H1 (cell line): ENCODE data around the gene SIK3. TPM values are rescaled to one million over a fixed set of nuclear protein-coding genes. Genes with fewer than 3 reads are reported as not detected.

Source experiments
- CTCF ChIA-PET: fragments of 300-600 bp; sonication (Branson Sonifier 250); formaldehyde crosslinking; loops from one replicate; lab custom pipeline; 2021; ENCODE audit not compliant: partially characterized antibody; lab: Charles Lee
- POLR2A ChIA-PET: fragments of 300-600 bp; sonication (Branson Sonifier 250); formaldehyde crosslinking; loops from one replicate; lab custom pipeline; 2021; ENCODE audit warnings: inconsistent platforms; ENCODE audit not compliant: partially characterized antibody; lab: Charles Lee
- DNase-seq, 2 experiments: peaks; one replicate each; pipeline versions ENCODE4 v3.0.0 to v3.0.0-alpha.2; 2010 to 2022; ENCODE audit warnings: low spot score in 2 of 2, low read depth in 1 of 2, mixed read lengths in 1 of 2
- FAIRE-seq: peaks from 2 replicates; lab custom pipeline; 2011; peaks lifted over from hg19 to GRCh38; lab: Jason Lieb, UNC
- H2AFZ ChIP-seq: 2 replicates; pipeline ENCODE4 v1.8.1; 2012; ENCODE audit warnings: low read length, inconsistent platforms
- H2AK5ac ChIP-seq: 2 replicates; pipeline ENCODE4 v1.6.1; 2013; ENCODE audit warnings: low read depth, low read length
- H2BK120ac ChIP-seq: replicated peaks from 2 replicates; pipeline ENCODE3; 2013; ENCODE audit warnings: low read depth, low read length, inconsistent platforms
- H2BK12ac ChIP-seq: 2 replicates; pipeline ENCODE4 v1.6.1; 2013; ENCODE audit warnings: low read depth, low read length
- H2BK15ac ChIP-seq: 2 replicates; pipeline ENCODE4 v1.6.1; 2013; ENCODE audit warnings: low read length
- H2BK20ac ChIP-seq: 2 replicates; pipeline ENCODE4 v1.6.1; 2013; ENCODE audit warnings: low read length
- H2BK5ac ChIP-seq: 2 replicates; pipeline ENCODE4 v1.6.1; 2013; ENCODE audit warnings: low read depth, low read length
- H3K14ac ChIP-seq: 2 replicates; pipeline ENCODE4 v1.6.1; 2013; ENCODE audit warnings: inconsistent platforms; ENCODE audit not compliant: insufficient read length
- H3K18ac ChIP-seq: 2 replicates; pipeline ENCODE4 v1.6.1; 2013; ENCODE audit warnings: low read length; ENCODE audit errors: extremely low read depth
- H3K23ac ChIP-seq: 2 replicates; pipeline ENCODE4 v1.6.1; 2013; ENCODE audit warnings: inconsistent platforms; ENCODE audit not compliant: insufficient read length
- H3K23me2 ChIP-seq: 2 replicates; pipeline ENCODE4 v1.6.1; 2013; ENCODE audit warnings: low read depth, low read length
- H3K27ac ChIP-seq: 2 replicates; pipeline ENCODE4 v1.6.1; 2011; ENCODE audit warnings: low read depth, low read length, inconsistent platforms
- H3K27me3 ChIP-seq, 4 experiments: replicated peaks in 1 of 4; 1 replicate in 1 of 4; 2 replicates in 3 of 4; pipeline versions ENCODE4 v1.6.1 to v1.8.1; 2011 to 2013; ENCODE audit warnings: low read length in 3 of 4, mild to moderate bottlenecking in 3 of 4, inconsistent platforms in 2 of 4, mixed read lengths in 2 of 4, moderate library complexity in 1 of 4; ENCODE audit not compliant: control insufficient read depth in 3 of 4, insufficient read depth in 3 of 4; ENCODE audit errors: extremely low read depth in 1 of 4
- H3K36me3 ChIP-seq, 4 experiments: 2 replicates each; pipeline versions ENCODE4 v1.6.1 to v1.8.1; 2011 to 2013; ENCODE audit warnings: mild to moderate bottlenecking in 4 of 4, low read length in 3 of 4, moderate library complexity in 2 of 4, control low read depth in 1 of 4, inconsistent platforms in 1 of 4; ENCODE audit not compliant: insufficient read depth in 4 of 4, control insufficient read depth in 2 of 4
- H3K4ac ChIP-seq: replicated peaks from 2 replicates; pipeline ENCODE3; 2013; ENCODE audit warnings: low read length, low read depth, mixed read lengths, inconsistent platforms; ENCODE audit not compliant: insufficient read length
- H3K4me1 ChIP-seq, 4 experiments: replicated peaks in 1 of 4; 1 replicate in 1 of 4; 2 replicates in 3 of 4; pipeline versions ENCODE4 v1.6.1 to v1.8.1; 2011 to 2013; ENCODE audit warnings: low read length in 3 of 4, inconsistent platforms in 2 of 4, mixed read lengths in 1 of 4; ENCODE audit not compliant: insufficient read depth in 4 of 4, control insufficient read depth in 3 of 4
- H3K4me2 ChIP-seq, 2 experiments: 2 replicates each; pipeline versions ENCODE4 v1.6.1 to v1.8.1; 2011 to 2013; ENCODE audit warnings: low read depth in 2 of 2, low read length in 2 of 2, control low read depth in 1 of 2, inconsistent platforms in 1 of 2, mild to moderate bottlenecking in 1 of 2; ENCODE audit not compliant: insufficient read depth in 1 of 2
- H3K4me3 ChIP-seq, 4 experiments: fragments of 200-600, 300-600 bp in 1 of 4; sonication (generic), shearing (Covaris generic), sonication (Bioruptor Twin) in 1 of 4; 2 replicates each; pipeline versions ENCODE4 v1.5.1 to v1.8.1; 2011 to 2016; ENCODE audit warnings: low read length in 4 of 4, low read depth in 3 of 4, control low read depth in 2 of 4, inconsistent platforms in 2 of 4, mild to moderate bottlenecking in 2 of 4, mixed read lengths in 1 of 4, moderate library complexity in 1 of 4; ENCODE audit not compliant: insufficient read depth in 2 of 4; ENCODE audit errors: extremely low read depth in 1 of 4
- H3K56ac ChIP-seq: replicated peaks from 2 replicates; pipeline ENCODE3; 2013; ENCODE audit warnings: low read depth, mild to moderate bottlenecking, mixed read lengths, low read length, inconsistent platforms; ENCODE audit not compliant: insufficient read length
- H3K79me1 ChIP-seq: 2 replicates; pipeline ENCODE4 v1.6.1; 2013; ENCODE audit warnings: low read depth, low read length, control low read depth
- H3K79me2 ChIP-seq, 2 experiments: 2 replicates each; pipeline versions ENCODE4 v1.6.1 to v1.8.1; 2012 to 2013; ENCODE audit warnings: low read length in 2 of 2, mild to moderate bottlenecking in 2 of 2, inconsistent platforms in 1 of 2; ENCODE audit not compliant: insufficient read depth in 2 of 2, control insufficient read depth in 1 of 2
- H3K9ac ChIP-seq, 4 experiments: replicated peaks in 1 of 4; 1 replicate in 1 of 4; 2 replicates in 3 of 4; pipeline versions ENCODE4 v1.6.1 to v1.8.1; 2011 to 2013; ENCODE audit warnings: low read depth in 3 of 4, low read length in 3 of 4, control low read depth in 2 of 4, mild to moderate bottlenecking in 2 of 4, moderate library complexity in 2 of 4, inconsistent platforms in 1 of 4; ENCODE audit errors: extremely low read depth in 1 of 4
- H3K9me3 ChIP-seq, 2 experiments: 2 replicates each; pipeline versions ENCODE4 v1.6.1 to v1.8.1; 2012 to 2013; ENCODE audit warnings: mild to moderate bottlenecking in 2 of 2, moderate library complexity in 2 of 2, control low read depth in 1 of 2, inconsistent platforms in 1 of 2, low read depth in 1 of 2, low read length in 1 of 2, mixed read lengths in 1 of 2; ENCODE audit not compliant: insufficient read depth in 2 of 2
- H4K20me1 ChIP-seq, 2 experiments: replicated peaks in 1 of 2; 2 replicates each; pipeline versions ENCODE3 to v1.8.1; 2011 to 2013; ENCODE audit warnings: inconsistent platforms in 2 of 2, low read length in 2 of 2, mild to moderate bottlenecking in 1 of 2; ENCODE audit not compliant: insufficient read depth in 2 of 2, control insufficient read depth in 1 of 2
- H4K5ac ChIP-seq: 2 replicates; pipeline ENCODE4 v1.6.1; 2013; ENCODE audit warnings: low read length, low read depth, mixed read lengths, inconsistent platforms; ENCODE audit not compliant: insufficient read length
- H4K8ac ChIP-seq: 2 replicates; pipeline ENCODE4 v1.8.0; 2013; ENCODE audit warnings: mild to moderate bottlenecking, moderate library complexity, low read length, inconsistent platforms; ENCODE audit not compliant: insufficient read depth; ENCODE audit errors: extremely low read depth
- H4K91ac ChIP-seq: replicated peaks from 2 replicates; pipeline ENCODE3; 2013; ENCODE audit warnings: low read length, mixed read lengths, inconsistent platforms; ENCODE audit not compliant: insufficient read length
- BRCA1 ChIP-seq: IDR thresholded peaks from 2 replicates; pipeline ENCODE4 v1.6.1; 2012; ENCODE audit warnings: low read depth, low read length, improper control_type of control experiment
- EZH2 ChIP-seq: fragments of 200-600 bp; sonication (generic); IDR thresholded peaks from 2 replicates; pipeline ENCODE4 v1.7.1; 2012; ENCODE audit warnings: low read depth, mild to moderate bottlenecking, moderate library complexity, low read length, inconsistent platforms; ENCODE audit not compliant: severe bottlenecking
- GTF2F1 ChIP-seq: IDR thresholded peaks from 2 replicates; pipeline ENCODE4 v1.6.1; 2012; ENCODE audit warnings: low read depth, low read length, improper control_type of control experiment, borderline replicate concordance
- HDAC6 ChIP-seq: IDR thresholded peaks from one replicate; pipeline ENCODE4 v1.7.1; 2012; ENCODE audit warnings: low read depth, mild to moderate bottlenecking, inconsistent platforms, low read length, moderate library complexity
- KDM5A ChIP-seq: fragments of 200-600 bp; IDR thresholded peaks from 2 replicates; pipeline ENCODE4 v1.7.1; 2012; ENCODE audit warnings: mild to moderate bottlenecking, low read length, inconsistent platforms, mixed read lengths
- PHF8 ChIP-seq: fragments of 200-600 bp; sonication (generic); conservative IDR thresholded peaks from 2 replicates; pipeline ENCODE4 v1.7.1; 2012; ENCODE audit warnings: low read depth, mild to moderate bottlenecking, inconsistent platforms, low read length, moderate library complexity
- SIRT6 ChIP-seq: IDR thresholded peaks from one replicate; pipeline ENCODE4 v1.7.1; 2012; ENCODE audit warnings: low read length, inconsistent platforms
- SIX5 ChIP-seq: IDR thresholded peaks from 2 replicates; pipeline ENCODE4 v1.6.1; 2011; ENCODE audit warnings: mild to moderate bottlenecking, low read depth, low read length
- TBP ChIP-seq: IDR thresholded peaks from 2 replicates; pipeline ENCODE4 v1.6.1; 2011; ENCODE audit warnings: low read depth, low read length, improper control_type of control experiment
- TEAD4 ChIP-seq: IDR thresholded peaks from 2 replicates; pipeline ENCODE4 v1.6.1; 2012; ENCODE audit warnings: low read depth, low read length, inconsistent platforms, mixed read lengths
- WGBS, 2 experiments: shearing (Covaris generic) in 1 of 2; methylation state at CpG; one replicate each; pipeline versions ENCODE4 v1.1.6 to v1.1.7; 2013 to 2015; ENCODE audit warnings: low lambda C conversion rate in 2 of 2, mixed read lengths in 2 of 2, inconsistent platforms in 1 of 2, low coverage in 1 of 2, missing lambda C conversion rate in 1 of 2; ENCODE audit not compliant: insufficient replicate concordance in 2 of 2, insufficient coverage in 1 of 2, insufficient read length in 1 of 2; ENCODE audit errors: extremely low coverage in 1 of 2, missing lambda C conversion rate in 1 of 2; 5-methylcytosine and 5-hydroxymethylcytosine counted together
- polyA plus RNA-seq, 7 experiments: library from polyadenylated mRNA; depleted of rRNA in 3 of 7; stranded (reverse) in 5 of 7; unstranded in 2 of 7; fragments of >200 nt in 5 of 7; fragments of 200-250 nt in 2 of 7; gene quantifications; 1 replicate in 5 of 7; 2 replicates in 1 of 7; 4 replicates in 1 of 7; pipeline versions ENCODE4 v1.2.1 to v1.2.3, GENCODE V29; 2011 to 2013; ENCODE audit warnings: missing spikeins in 2 of 7, mixed read lengths in 2 of 7
- total RNA-seq: library from RNA; stranded (reverse); fragmentation: NEBNext Ultra II Directional; extraction: Animal tissue kit (Norgen Biotek cat#: 25700); gene quantifications from 2 replicates; pipeline ENCODE4 v1.2.1, GENCODE V29; 2021

SIK3 gene
- total and polyA plus RNA-seq, 2 of the 8 experiments (the other 6 are each of a cell fraction or from before 2014, with no cell fraction given), result 19.9 to 32.1 TPM

- H2BK120ac ChIP-seq, result no peak overlapping the region
- H3K56ac ChIP-seq, result no peak overlapping the region
- no peak overlapping the region for H2BK20ac ChIP-seq
- POLR2A ChIA-PET, result no interaction called here
- H2AK5ac ChIP-seq, result no peak overlapping the region
- H3K4me3 ChIP-seq, result no peak overlapping the region
- H3K23ac ChIP-seq, result no peak overlapping the region
- no peak overlapping the region for H2BK5ac ChIP-seq
- H2AFZ ChIP-seq, result no peak overlapping the region
- peaks cover 0 to under 1% (median 0%) of the 10 kb centered on the region in 4 experiments; a peak in 1 of 8 replicates for H3K36me3 ChIP-seq
- H4K8ac ChIP-seq, result no peak overlapping the region
- TF ChIP-seq SIRT6, result no peak
- no peak for TF ChIP-seq TEAD4
- TF ChIP-seq BRCA1, result no peak
- TF ChIP-seq SIX5, result no peak
- no peak for TF ChIP-seq GTF2F1
- no peak for TF ChIP-seq PHF8
- no peak for TF ChIP-seq TBP
- no peak for TF ChIP-seq HDAC6
- TF ChIP-seq KDM5A, result no peak
- no peak for TF ChIP-seq EZH2
- FAIRE-seq, result no peak
- no peak overlapping the region for H2BK15ac ChIP-seq
- peaks cover 1 to 7% (median 5%) of the 10 kb centered on the region in 4 experiments; a peak in 4 of 7 replicates for H3K4me1 ChIP-seq
- H3K9ac ChIP-seq, result no peak overlapping the region
- H3K9me3 ChIP-seq, result no peaks in the 10 kb centered on the region
- H3K27ac ChIP-seq, result no peak overlapping the region
- CTCF ChIA-PET, result no interaction called here
- H3K79me2 ChIP-seq, result no peaks in the 10 kb centered on the region
- H3K4me2 ChIP-seq, result no peak overlapping the region
- H4K91ac ChIP-seq, result no peak overlapping the region
- H2BK12ac ChIP-seq, result no peak overlapping the region
- no peak overlapping the region for H4K5ac ChIP-seq
- no peak overlapping the region for H3K4ac ChIP-seq
- no peak overlapping the region for H3K18ac ChIP-seq
- 96% methylated on average over 7 of the region's 7 CpGs; no CpG with 5 or more reads in 1 of the 2 experiments for WGBS, 2 experiments
- H3K27me3 ChIP-seq, result no peaks in the 10 kb centered on the region
- no peaks in the 10 kb centered on the region; the same call in 1 of the 2 replicates for H3K23me2 ChIP-seq
- no peak overlapping the region for H3K14ac ChIP-seq
- H3K79me1 ChIP-seq, result no peaks in the 10 kb centered on the region
- DNase-seq, result no peak
- H4K20me1 ChIP-seq, result peaks cover 0 to 2% of the 10 kb centered on the region in 2 experiments
These were observed 166.0 kb downstream of the SIK3 start for GRCh38 chr11:116932181-116932580.
